ENCODE results near the gene TLE4.
"Not testable (repeated sequence)": the region's sequence is repeated elsewhere in the genome, so short reads cannot be mapped to it uniquely, and the experiment has no call there.

The TLE4 gene

DNA sequence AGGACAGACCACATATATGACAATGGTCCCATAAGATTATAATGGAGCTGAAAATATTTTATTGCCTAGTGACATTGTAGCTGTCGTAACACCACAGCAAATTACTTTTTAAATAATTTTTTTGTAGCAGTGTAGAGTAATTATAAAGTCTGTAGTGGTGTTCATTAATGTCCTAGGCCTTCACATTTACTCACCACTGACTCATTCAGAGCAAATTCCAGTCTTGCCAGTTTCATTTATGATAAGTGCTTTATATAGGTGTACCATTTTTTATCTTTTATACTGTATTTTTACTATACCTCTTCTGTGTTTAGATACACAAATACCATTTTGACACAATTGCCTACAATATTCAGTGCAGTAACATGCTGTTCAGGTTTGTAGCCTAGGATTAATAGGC is 67.6 kb downstream of the TLE4 start:
- DNase-seq = no peak

DNA sequence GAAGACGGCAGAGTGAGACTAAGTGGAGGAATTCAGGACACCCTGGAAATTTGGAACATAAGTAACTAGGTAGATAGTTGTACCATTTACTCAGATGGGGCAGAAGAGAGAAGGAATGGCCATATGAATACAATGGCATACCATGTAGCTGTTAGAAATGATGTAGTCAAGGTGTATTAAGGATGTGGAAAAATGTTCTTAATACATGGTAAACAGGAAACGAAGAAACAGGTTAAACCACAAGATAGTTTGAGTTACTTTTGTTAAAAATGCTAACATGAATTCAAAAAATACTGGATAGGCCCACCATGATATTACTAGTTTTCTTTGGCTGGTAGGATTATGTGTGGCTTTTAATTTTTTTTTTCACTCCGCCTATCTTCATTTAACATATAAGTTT is 68.3 kb downstream of the TLE4 start:
- DNase-seq = not testable (repeated sequence)

DNA sequence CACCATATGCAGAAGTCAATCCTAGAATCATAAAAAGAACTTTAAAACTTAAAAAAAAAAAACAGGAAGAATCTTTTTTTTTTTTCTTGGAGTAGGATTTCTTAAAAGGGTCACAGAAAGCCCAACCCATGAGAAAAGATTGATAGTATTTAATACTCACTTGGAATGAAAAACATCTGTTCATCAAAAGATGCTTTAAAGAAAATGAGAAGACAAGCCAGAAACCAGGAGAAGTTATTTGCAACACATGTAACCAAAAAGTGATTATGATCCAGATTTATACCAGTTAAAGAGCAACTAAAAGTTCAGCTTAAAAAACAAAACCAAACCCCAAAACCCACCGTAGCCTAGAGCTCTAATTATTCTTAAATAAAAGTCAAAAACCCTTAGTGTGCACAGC is 69.3 kb downstream of the TLE4 start:
- no peak for DNase-seq

DNA sequence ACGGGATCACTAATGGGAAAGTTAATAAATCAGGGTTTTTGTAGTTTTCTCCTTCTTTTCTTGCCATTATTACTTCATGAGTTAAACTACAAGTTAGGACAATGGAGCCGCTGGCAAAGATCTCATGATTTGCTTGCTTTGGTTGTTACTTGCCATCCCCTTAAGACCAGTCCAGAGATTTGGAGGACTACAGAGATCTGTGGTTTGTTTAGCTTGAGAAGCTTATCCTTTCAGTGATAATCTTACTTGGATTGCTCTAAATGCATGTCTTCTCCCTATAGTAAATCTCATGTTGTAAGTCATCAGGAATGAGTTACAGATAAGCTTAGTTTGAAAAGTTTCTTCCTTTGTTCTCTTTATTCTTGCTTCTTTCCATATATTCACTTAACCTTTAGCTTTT is 70.9 kb downstream of the TLE4 start:
- no peak for DNase-seq

DNA sequence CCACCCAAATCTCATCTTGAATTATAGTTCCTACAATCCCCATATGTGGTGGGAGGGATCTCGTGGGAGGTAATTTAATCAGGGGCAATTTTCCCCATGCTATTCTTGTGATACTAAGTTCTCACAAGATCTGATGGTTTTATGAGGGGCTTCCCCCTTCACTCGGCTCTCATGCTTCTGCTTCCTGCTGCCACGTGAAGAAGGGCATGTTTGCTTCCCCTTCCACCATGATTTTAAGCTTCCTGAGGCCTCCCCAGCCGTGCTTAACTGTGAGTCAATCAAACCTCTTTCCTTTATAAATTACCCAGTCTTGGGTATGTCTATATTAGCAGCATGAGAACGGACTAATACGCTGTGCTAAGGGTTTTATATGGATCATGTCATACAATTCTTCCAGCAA is 72.3 kb downstream of the TLE4 start:
- DNase-seq = no peak

DNA sequence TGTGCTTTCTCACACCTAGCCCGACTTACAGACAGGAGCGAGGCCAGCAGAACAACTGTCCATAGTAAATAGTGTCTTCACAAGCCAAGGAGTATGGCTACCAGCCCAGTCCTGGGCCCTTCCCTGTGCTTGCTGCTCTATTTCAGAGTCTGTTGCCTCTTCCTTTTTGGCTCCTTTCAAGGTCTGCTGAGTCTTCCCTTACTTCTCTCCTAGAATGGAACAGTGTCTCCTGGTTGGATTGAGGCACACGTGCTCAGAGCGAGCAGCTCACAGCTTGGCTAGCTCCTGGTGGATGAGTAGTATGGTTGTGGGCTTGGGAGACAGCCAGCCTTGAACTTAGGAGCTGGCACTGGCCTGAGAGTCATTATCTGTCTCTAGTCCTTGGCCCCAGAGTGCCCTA is 72.8 kb downstream of the TLE4 start:
- no peak for DNase-seq

DNA sequence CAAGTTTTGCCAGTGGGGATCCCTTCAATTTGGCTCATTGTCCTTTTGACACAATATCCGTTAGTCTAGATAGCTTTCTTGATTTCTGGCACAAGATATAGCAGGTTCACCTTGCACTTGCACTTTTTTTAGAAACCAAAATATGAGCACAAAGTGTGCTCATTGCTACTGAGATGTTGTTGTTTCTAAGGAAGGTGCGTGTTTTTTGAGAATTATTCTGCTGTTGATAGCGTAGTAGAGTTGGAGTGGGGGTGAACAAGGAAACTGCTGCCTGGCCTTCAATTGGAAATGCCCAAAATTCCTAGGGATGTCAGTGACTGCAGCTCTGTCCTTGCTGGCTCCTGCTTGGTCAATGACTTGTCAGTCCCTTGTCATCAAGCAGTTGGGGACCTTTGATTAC is 73.3 kb downstream of the TLE4 start:
- DNase-seq = no peak

DNA sequence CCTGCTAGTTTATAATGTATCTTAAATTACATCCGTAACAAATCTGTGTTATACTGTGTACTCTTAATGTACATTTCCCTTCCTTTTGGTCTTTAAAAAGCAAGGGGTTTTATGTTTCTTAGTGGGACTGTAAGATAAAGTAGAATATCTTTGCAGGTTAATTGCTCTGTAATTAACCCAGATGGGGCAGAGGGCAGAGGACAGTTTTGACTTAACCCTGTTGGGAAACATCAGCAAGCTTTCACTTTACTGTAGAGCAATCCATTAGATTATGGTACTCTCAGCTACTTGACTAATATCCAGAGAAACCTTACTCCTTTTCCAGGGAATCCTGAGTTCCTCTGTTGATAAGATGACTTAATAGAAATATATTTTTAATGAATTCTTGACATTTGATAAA is 74.3 kb downstream of the TLE4 start:
- DNase-seq = no peak

DNA sequence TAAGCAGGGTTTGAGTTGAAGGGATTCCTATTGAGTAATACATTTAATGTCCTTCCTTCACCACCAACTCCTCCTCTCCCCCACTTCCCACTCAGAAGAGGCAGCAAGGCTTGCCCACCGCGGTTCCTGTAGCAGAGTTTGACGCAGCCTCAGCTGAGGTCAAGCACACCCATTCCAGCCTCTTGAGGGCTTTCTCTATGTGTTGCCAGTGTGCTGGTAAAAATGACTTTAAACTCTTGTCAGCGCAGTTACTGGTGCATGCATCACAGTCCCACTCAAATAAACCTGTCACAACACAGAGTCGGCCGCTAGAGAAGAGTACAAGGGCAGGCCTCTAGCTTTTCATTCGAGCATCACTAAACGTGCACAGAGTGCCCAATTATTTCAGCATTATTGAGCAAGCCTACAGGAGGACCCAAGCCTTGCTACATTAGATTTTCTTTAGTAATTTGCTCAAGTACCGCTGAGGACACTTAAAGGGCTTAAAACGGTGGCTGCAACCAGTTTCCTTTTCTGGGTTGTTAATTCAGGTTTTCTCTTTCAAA is 79.6 kb downstream of the TLE4 start:
- DNase-seq = no peak

DNA sequence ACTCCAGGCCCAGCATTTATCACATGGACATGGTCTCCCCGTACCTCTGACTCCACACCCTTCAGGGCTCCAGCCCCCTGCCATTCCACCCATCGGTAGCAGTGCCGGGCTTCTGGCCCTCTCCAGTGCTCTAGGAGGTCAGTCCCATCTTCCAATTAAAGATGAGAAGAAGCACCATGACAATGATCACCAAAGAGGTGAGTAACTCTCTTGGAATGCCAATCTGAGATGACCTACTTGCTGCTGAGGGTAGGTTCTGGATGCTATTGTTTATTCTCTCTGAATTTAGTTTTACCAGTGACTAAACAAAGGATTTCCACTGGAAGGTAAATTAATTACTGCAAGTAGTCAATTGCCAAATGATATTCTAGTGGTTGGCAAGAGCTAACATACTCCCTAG is 80.8 kb downstream of the TLE4 start:
- DNase-seq = no peak

DNA sequence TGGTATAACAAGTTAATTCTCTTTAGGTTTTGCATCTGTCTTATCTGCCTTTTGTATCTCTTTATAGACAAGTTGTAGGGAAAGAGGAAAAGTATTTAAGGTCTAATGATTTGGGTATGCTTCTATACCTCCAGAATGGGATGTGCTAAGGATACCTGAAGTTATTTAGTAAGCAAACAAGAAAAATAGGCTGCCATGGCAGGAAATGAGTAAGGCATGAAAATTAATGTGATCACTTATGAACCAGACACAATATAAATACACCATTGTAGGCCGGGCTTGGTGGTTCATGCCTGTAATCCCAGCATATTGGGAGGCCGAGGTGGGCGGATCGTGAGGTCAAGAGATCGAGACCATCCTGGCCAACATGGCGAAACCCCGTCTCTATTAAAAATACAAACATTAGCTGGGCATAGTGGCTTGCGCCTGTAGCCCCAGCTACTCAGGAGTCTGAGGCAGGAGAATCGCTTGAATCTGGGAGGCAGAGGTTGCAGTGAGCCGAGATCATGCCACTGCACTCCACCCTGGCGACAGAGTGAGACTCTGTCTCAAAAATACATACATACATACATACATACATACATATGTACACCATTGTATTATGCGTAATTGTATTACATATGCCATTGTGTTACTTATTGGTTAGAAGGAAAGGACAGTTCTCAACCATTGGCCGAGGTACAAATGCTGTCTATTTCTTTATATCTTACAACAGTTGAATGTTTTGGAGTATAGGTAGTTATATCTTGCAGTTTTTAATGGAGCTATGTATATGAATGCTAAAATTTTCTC is 83.0 kb downstream of the TLE4 start:
- DNase-seq = not testable (repeated sequence)

DNA sequence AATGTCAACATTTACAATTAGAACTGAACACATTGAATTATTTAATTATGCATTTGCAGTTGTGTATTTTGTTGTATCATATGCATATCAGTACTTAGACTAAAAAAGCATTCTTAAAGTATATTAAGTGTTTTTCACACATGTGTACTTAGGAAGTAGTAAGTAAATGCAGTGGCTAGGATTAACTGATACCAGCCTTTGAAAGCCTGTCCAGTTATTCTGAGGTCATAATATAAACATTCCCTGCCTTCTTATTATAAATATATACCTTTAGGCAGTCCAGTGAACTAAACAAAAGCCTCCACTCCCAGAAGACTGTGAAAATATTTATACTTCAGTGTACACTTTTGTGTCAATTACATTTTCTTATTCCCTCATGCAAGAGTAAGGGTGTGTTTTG is 83.8 kb downstream of the TLE4 start:
- DNase-seq = no peak

DNA sequence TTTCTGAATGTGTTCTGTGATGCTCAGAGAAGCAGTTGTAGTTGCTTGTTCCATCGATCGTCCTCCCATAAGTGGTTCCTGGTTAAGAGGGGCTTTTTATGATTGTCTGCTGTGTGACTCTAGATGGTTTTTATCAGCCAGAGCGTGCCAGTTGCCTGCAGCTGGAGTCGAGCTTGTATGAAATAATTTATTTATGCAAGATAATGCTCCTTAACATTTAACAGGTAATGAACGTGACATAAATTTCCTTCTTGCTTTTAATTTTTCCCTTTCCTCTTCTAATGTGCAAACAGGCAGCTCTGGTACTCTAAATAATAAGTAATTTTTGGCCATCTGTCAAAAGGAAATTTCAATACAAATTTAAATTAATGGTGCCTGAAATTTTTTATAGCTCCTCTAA is 84.4 kb downstream of the TLE4 start:
- no peak for DNase-seq

DNA sequence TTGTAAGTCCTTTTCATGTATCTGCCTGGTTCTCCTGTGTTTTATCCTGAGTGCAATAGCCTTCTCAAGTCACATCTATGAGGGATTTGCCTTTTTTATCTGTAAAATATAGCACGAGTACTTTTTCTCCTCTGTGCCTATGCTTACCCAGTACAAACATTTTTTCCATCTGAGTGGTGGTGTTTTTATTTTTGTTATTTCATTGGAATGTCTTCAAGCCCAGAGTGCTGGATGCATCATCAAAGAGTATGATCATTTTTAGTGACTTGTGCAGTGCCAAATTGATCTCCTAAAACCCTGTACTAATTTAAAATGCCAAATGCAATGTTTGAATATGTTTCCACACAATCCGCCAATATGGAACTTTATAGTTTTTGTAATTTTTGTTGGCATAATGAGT is 86.1 kb downstream of the TLE4 start:
- no peak for DNase-seq

DNA sequence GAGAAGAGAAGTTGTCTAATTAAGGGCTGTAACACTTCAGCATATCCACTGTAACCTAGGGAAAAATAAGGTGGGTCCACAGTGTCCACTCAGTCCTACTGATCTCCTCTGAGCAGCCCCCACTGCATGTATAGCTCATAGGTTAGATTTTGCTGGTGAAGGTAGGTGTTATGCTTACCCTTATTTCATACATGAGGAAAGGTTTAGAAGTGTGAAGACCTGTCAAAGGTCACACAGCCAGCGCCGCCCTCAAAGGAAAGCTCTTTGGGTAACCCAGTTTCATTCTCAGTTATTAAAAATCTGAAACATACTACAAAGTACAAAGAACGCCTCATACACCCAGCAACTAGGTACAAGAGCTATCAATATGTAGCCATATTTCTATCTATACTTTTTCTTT is 87.2 kb downstream of the TLE4 start:
- no peak for DNase-seq

DNA sequence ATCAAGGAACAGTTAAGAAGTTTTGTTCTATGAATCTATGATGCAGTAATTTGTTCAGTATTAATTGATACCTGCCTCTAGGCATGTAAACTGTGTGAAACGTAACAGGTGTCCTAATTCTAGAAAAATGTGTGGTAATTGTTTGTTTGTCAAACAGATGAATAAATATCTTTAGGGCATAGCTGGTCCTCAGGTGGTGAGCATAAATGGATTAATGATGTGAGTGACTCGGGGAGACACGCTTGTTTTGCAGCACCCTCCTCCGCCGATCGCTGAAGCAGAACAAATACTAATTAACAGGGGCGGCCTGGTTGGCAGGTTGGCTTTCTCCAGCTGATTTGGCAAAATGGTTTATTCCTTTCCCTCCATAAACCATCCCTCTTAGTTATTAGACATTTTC is 88.8 kb downstream of the TLE4 start:
- no peak for DNase-seq

DNA sequence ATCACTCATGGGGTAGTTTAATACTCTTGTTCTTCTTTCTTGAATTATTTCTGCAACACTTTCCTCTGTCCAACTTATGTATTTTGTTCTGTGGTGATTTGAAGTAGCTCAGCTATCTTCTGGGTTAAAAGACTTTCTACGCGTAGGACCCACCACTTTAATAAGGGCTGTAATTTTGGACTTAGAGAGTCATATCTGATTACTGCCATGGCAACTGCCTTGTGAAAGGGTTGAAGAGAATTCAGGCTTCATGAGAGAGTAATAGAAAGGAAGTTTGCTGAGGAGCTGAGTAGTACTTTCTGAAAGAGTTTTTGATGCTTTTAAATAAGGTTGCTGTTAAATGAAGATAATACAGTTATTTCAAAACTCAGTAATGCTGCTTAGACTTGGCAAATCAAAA is 89.5 kb downstream of the TLE4 start:
- DNase-seq = no peak

DNA sequence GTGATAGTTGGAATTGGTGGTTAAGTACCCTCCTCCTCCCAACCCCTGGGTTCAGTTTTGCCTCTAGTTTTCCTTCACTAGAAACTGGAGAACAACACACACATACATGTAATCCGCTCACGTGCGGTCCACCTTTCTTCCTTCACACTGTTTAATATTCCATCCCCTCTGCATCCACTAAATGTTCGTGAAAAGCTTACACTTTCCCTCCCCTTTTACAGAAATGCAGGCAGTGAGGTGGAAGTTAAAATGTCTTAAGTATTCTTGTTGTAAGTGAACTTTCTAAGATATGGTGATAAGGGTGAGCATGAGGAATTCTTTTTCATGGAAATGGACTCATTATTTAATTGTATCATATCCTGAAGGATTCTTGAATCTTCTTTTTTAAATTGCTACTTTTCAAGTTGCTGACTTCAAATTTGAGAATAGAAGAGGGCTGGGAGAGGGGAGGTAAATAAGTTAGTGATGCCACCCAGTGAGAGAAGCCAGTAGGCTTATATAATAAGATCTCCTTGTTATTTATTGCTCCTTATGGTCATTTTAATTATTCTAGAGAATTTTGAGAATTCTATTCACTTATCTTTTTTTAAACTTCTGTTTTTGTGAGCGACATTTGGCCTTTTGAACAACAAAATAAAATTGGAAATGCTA is 90.2 kb downstream of the TLE4 start:
- no peak for DNase-seq

DNA sequence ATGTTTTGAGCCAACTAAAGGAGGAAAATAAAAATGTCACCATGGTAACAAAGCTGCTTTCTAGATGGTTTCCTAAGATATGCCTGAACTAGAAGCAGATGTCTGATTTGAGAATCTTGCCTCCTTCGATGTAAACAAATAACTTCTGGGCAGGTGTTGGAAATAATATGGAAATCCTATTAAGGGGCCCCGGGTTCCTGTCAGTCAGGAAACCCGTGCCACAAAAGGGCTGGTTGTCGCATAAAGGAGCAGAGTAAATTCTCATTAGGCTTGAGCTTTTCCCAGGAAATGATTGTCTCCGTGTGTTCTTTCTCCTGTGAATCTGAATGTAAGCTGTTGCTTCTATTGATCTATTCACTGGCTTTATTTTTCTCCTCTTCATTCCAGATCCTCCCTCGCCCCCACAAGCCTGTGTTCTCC is 90.8 kb downstream of the TLE4 start:
- no peak for DNase-seq

DNA sequence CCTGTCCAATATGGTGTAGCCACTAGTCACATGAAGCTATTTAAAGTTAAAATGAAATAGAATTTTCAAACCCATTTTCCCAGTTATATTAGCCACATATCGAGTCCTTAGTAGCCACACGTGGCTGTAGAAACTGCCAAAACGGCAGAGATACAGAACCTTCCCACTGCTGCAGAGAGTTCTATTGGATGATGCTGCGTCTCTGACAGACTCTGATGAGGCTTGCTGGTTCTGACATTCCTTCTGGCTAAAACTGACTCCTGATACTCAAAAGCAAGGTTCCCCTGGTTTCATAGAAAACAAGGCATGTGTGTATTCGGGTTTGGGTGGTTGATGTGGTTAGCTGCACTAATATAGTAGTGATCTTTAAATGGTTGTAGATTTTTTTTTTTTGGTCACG is 91.5 kb downstream of the TLE4 start:
- no peak for DNase-seq

DNA sequence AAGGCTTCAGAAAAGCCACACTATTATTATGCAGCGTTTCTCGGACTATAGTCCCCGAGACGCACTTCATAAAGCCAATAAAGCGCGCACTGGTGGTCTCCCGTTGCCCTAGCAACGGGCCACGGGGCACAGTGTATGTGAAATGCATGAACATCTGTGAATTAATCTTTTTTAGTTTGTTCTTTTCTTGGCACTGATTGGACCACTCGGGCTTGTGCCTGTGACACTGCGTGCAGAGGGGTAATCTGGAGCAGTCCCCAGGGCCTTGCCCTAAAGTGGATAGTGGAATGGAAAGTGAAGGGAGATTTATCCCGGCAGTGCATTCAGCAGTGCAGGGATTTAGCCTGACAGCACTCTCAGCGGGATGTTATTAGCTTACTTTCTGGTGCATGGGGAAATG is 92.1 kb downstream of the TLE4 start:
- no peak for DNase-seq

DNA sequence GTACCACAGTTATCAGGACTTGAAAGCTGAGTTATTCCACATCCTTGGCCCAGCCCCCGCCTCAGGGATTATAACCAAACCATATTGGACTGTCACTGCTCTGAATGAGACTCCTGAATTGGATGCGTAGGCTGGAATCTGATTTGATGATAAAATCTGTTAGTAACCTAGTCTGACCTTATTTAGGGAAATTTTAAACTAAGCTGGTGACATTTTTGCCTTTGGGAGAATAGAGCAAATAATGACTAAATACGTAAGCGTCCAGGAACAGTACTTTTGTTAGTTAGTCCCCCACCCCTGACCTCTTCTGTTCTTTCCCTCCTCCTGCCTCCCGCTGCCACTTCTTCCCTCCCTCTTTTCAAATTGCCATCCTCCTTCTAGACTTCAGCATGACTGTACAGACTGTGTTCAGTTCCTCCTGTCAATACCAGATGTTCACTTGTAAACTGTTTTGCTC is 92.6 kb downstream of the TLE4 start:
- no peak for DNase-seq

DNA sequence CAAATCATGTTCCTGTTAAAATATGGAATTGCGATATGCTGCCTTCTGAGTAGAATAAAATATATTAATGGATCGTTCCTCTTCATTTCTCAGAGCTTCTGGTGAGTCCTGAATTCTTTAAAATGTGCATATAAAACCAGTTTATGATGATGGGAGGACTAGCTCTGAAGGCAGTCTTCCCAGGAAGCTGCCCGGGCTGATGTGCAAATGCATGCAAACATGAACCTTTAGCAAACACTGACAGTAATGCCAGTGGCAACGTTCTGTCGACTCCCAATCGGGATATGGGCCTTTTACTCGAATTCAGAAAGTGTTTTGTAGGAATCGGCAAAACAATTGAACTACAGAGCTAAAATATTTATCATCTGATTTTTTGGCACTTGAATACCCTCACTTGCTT is 93.6 kb downstream of the TLE4 start:
- DNase-seq = no peak

DNA sequence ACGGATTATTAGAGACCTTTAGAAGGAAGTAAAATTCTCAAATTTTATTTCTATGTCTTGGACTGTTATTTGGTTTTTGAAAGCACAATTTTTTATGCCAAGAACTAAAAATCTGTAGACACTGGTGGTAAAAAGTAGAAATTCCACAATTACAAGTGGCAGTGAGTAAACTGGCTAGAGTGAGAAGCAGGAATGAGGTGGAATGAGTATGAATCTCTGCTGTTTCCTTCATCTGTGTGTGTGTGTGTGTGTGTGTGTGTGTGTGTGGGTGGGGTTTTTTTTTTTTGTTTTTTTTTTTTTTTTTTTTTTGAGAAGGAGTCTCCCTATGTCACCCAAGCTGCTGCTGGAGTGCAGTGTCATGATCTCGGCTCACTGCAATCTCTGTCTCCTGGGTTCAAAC is 94.2 kb downstream of the TLE4 start:
- no peak for DNase-seq

DNA sequence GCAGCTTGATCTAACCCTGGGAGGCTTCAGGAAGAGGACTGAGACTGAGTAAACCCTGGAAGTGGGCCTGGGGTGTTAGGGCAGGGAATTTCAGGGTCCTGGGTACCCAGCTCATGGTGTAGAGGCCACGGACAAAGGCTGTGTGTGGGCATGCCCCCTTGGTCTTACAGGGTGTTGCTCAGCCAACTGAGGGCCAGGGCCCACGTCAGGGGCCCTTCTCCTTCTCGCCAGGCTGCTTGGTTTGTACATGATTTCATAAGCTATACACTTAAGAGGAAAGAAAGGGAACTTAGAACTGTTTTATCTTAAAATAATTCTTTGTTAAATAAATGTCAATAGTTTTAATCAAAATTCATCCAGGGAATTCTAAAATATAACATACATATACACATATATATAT is 95.4 kb downstream of the TLE4 start:
- DNase-seq = no peak
